Ovary (tissue), 3 donors: ENCODE data around the gene PCSK2.
"Not testable (repeated sequence)": the region's sequence is repeated elsewhere in the genome, so short reads cannot be mapped to it uniquely, and the experiment has no call there.

Source experiments
- EP300 ChIP-seq: sonication (generic); formaldehyde crosslinking; IDR thresholded peaks from one replicate; pipeline ENCODE4 v1.6.1; 2017; ENCODE audit warnings: antibody characterized with exemption
- POLR2A ChIP-seq: fragments of 450-650 bp; IDR thresholded peaks from one replicate; pipeline ENCODE4 v1.6.1; 2017; ENCODE audit warnings: antibody characterized with exemption, mild to moderate bottlenecking, moderate library complexity
- TF ChIP-seq, protein P1 (sequence below), 3 donors: fragments of 450-650 bp in 2 of 3; fragments of 200-600 bp in 1 of 3; IDR thresholded peaks; one replicate each; pipeline versions ENCODE4 v1.5.1 to v1.8.0; 2016 to 2022; ENCODE audit warnings: antibody characterized with exemption in 3 of 3, mild to moderate bottlenecking in 1 of 3
- donor health status: DM: no; HTN: no; CAD: no.

DNA sequence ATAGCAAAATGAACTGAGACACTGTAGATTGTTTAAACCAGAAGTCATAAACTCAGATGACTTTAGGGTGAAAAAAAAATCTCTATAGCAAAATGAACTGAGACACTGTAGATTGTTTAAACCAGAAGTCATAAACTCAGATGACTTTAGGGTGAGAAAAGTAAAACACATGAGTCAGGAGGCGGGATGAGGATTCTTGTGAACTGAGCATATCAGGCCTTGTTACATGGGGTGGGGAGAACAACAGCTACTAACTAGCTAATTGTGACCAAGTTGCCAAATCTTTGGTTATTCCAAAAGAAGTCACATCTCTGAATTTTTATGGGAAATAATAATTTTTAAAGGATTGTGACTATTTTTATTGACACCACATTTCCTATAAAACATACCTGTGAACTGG lies 7.0 kb upstream of the PCSK2 start:
- TF ChIP-seq, protein P1, sequence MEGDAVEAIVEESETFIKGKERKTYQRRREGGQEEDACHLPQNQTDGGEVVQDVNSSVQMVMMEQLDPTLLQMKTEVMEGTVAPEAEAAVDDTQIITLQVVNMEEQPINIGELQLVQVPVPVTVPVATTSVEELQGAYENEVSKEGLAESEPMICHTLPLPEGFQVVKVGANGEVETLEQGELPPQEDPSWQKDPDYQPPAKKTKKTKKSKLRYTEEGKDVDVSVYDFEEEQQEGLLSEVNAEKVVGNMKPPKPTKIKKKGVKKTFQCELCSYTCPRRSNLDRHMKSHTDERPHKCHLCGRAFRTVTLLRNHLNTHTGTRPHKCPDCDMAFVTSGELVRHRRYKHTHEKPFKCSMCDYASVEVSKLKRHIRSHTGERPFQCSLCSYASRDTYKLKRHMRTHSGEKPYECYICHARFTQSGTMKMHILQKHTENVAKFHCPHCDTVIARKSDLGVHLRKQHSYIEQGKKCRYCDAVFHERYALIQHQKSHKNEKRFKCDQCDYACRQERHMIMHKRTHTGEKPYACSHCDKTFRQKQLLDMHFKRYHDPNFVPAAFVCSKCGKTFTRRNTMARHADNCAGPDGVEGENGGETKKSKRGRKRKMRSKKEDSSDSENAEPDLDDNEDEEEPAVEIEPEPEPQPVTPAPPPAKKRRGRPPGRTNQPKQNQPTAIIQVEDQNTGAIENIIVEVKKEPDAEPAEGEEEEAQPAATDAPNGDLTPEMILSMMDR (IDR thresholded peaks at IDR 0.05) = not testable (repeated sequence)
- not testable (repeated sequence) for TF ChIP-seq POLR2A, EP300
